T-helper 2 cell treated with Interferon-gamma antibody and Interleukin-4, amounts not matched to agents 5 μg/mL and 100 μg/mL, for 36 hours (primary cell): ENCODE data around the gene KCP.
"Not testable (repeated sequence)": the region's sequence is repeated elsewhere in the genome, so short reads cannot be mapped to it uniquely, and the experiment has no call there.

ENCODE experiments used
- DNase-seq: peaks from one replicate; pipeline ENCODE4 v3.0.0; 2021; ENCODE audit warnings: low spot score
- H3K27ac Mint-ChIP-seq: one replicate; pipeline ENCODE4 v1.8.0; 2021; ENCODE audit warnings: mild to moderate bottlenecking, mixed read lengths
- H3K27me3 Mint-ChIP-seq: one replicate; pipeline ENCODE4 v1.8.0; 2021; ENCODE audit warnings: low read depth, mixed read lengths
- H3K36me3 Mint-ChIP-seq: one replicate; pipeline ENCODE4 v1.8.0; 2021; ENCODE audit warnings: low read depth, mixed read lengths
- H3K4me1 Mint-ChIP-seq: one replicate; pipeline ENCODE4 v1.8.0; 2021; ENCODE audit warnings: low read depth, mixed read lengths
- H3K4me3 Mint-ChIP-seq: one replicate; pipeline ENCODE4 v1.8.0; 2022; ENCODE audit warnings: mild to moderate bottlenecking, moderate library complexity, mixed read lengths
- H3K9me3 Mint-ChIP-seq: one replicate; pipeline ENCODE4 v1.8.0; 2021; ENCODE audit warnings: mixed read lengths

KCP gene

DNA sequence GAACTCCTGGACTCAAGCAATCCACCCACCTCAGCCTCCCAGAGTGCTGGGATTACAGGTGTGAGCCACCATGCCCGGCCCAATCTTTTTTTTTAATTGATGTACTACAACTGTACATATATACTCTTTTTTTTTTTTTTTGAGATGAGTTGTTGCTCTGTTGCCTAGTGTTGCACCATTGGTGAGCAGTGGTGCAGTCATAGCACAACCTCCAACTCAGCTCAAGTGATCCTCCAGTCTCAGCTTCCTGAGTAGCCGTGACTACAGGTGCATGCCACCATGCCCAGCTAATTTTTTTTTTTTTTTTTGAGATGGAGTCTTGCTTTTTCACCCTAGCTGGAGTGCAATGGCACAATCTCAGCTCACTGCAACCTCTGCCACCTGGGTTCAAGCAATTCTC, 32.7 kb upstream of the KCP start:
- not testable (repeated sequence) for H3K27ac Mint-ChIP-seq, DNase-seq, H3K36me3 Mint-ChIP-seq, H3K9me3 Mint-ChIP-seq, H3K4me3 Mint-ChIP-seq, H3K27me3 Mint-ChIP-seq
- H3K4me1 Mint-ChIP-seq: peaks cover 19% of the 10 kb centered on the region

DNA sequence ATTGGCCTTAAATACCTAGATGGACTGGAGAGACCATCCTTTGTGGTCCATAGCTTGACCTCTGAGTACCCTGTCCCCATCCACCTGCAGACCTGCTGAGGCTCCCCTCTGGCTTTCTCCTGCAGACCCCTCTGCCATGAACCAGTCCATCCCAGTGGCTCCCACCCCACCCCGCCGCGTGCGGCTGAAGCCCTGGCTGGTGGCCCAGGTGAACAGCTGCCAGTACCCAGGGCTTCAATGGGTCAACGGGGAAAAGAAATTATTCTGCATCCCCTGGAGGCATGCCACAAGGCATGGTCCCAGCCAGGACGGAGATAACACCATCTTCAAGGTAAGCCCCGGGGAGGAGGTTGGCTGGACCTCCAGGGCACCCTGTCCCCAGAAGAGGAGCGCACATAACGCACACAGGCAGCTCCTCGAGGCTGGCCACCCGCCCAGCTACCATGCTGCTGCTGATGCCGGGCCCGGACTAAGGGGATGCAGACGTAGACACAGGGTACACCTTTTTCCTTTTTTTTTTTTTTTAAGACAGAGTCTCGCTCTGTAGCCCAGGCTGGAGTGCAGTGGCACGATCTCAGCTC, 31.5 kb upstream of the KCP start:
- H3K27me3 Mint-ChIP-seq: peaks cover 10% of the 10 kb centered on the region
- peaks cover 22% of the 10 kb centered on the region for H3K4me1 Mint-ChIP-seq
- no peaks in the 10 kb centered on the region for H3K36me3 Mint-ChIP-seq
- H3K27ac Mint-ChIP-seq: no peak overlapping the region
- H3K9me3 Mint-ChIP-seq: no peaks in the 10 kb centered on the region
- no peak overlapping the region for H3K4me3 Mint-ChIP-seq
- no peak for DNase-seq

DNA sequence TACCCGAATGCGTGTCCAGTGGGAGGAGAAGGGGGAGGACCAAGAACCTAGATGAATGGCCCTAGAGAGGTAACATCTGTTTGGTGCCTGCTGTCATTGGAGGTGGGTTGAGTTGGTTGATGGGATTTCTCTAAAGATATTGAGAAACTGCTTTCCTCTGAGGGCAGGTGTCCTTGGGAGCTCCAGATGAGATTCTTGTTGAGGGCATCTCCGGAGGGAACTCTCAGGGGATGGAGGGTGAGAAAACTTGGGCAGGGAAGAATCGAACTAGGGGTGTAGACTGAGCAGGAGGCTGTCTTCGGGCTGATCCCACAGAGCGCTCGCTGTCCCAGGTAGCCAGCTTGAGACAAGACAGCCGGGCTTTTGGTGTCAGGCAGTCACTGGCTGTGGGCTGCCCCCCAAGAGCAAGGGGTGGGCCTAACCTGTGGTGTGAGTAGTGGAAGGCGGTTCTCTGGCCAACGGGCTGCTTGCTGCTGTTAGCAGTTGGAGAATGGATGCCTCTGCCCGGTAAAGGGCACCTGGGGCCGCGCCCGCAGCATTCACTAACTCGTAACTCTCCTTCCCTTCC, 30.9 kb upstream of the KCP start:
- Mint-ChIP-seq H3K4me1 (peaks cover 24% of the 10 kb centered on the region), H3K36me3 (no peaks in the 10 kb centered on the region), H3K4me3 (peak overlapping the region; percentile 51), H3K27ac (no peak overlapping the region), H3K27me3 (peaks cover 15% of the 10 kb centered on the region), H3K9me3 (no peaks in the 10 kb centered on the region)
- no peak for DNase-seq

DNA sequence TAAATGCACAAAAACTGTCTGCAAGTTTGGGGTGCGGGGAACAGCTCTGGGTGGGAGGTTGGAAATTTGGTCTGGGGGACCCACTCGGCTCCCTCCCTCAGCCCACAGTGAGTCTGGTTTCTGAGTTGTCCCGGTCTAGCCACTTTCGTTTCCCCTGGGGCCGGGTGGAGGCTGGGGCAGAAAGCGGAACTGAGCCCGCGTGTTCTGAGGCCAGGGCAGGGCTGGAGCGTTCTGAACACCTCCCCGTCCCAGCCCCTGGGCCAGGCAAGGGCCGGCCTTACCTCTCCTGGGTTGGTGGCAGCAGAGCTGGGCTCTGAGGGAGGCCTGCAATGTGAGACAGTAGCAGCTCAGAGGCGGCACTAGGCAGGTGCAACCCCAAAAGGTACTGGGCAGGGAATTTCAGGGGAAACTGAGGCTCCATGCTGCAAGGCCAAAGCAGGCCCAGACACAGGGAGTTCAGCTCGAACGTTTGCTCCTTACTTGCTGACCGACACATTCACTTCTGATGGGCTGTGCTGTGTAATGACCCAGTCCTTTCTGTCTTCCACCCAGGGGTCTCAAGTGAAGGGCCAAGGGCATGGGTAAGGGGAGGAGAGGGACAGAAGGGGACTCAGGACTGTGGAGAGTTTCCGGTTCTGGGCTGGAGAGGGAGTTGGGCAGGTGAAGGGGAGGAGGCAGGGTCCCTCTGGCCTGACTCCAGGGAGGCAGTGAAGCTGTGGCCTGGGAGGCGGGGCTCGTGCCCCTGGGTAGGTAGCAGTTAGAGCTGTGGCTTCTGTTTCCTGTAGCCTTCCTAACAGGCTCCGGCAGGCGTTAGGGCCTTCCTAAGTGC, 30.2 kb upstream of the KCP start:
- Mint-ChIP-seq H3K9me3 (no peaks in the 10 kb centered on the region), H3K27me3 (peaks cover 18% of the 10 kb centered on the region), H3K4me1 (peaks cover 24% of the 10 kb centered on the region), H3K27ac (no peak overlapping the region), H3K4me3 (peak overlapping the region; percentile 51), H3K36me3 (no peaks in the 10 kb centered on the region)
- no peak for DNase-seq

- peak overlapping the region; percentile 51 for H3K4me3 Mint-ChIP-seq
- no peaks in the 10 kb centered on the region for H3K9me3 Mint-ChIP-seq
- H3K36me3 Mint-ChIP-seq: no peaks in the 10 kb centered on the region
- no peak overlapping the region for H3K27ac Mint-ChIP-seq
- DNase-seq: no peak
- peaks cover 24% of the 10 kb centered on the region for H3K27me3 Mint-ChIP-seq
- H3K4me1 Mint-ChIP-seq: peaks cover 24% of the 10 kb centered on the region
Observed at GRCh38 chr7:128939861-128940410, 29.4 kb upstream of the KCP start.

- Mint-ChIP-seq H3K4me1 (peaks cover 24% of the 10 kb centered on the region), H3K27ac (no peak overlapping the region), H3K4me3 (peak overlapping the region; percentile 21), H3K27me3 (peaks cover 24% of the 10 kb centered on the region), H3K36me3 (no peaks in the 10 kb centered on the region), H3K9me3 (no peaks in the 10 kb centered on the region)
- DNase-seq: no peak
Observed at GRCh38 chr7:128939075-128939860, 28.8 kb upstream of the KCP start.

DNA sequence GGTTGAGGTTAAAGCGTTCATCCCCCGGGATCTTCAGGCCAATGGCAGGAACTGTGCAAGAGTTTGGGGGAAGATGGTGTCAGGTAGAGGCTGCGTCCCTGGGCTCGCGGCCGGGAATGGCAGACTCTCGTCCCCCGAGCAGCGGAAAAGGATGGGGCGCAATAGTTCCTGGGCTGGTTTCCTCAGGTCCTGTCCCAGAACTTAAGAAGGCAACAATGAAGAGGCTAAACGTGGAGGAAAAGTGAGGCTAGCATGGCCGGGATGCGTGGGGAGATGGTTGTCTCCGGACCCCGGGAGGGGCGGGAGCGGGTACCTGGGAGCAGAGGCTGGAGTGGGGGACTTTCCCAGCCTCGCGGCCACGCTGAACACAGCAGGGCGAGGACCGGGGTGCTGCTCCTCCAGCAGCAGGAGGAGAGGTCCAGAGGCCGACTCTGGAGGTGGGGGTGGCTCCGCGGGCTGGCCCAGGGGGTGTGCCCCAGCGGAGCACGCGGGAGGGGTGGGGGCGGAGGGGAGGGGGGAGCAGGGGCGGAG, 28.1 kb upstream of the KCP start:
- DNase-seq: no peak
- peaks cover 24% of the 10 kb centered on the region for H3K4me1 Mint-ChIP-seq

GRCh38 chr7:128937647-128938543, 27.4 kb upstream of the KCP start, which contains the start of gene IRF5:
TSS of gene IRF5 (plus strand) at chr7:128937927. CDS start at chr7:128942082, 4,155 bp downstream.
- H3K27me3 Mint-ChIP-seq: peaks cover 24% of the 10 kb centered on the region
- peak; percentile 48 for DNase-seq
- H3K27ac Mint-ChIP-seq: peak within 1 kb of the TSS; percentile 71
- H3K36me3 Mint-ChIP-seq: peaks cover 2% of the 10 kb centered on the region
- peak within 1 kb of the TSS; percentile 88 for H3K4me3 Mint-ChIP-seq
- no peaks in the 10 kb centered on the region for H3K9me3 Mint-ChIP-seq
- H3K4me1 Mint-ChIP-seq: peaks cover 31% of the 10 kb centered on the region

More for the DNA sequence above, 28.1 kb upstream of the KCP start:
- Mint-ChIP-seq H3K9me3 (no peaks in the 10 kb centered on the region), H3K27ac (peak overlapping the region; percentile 71), H3K27me3 (peaks cover 24% of the 10 kb centered on the region), H3K36me3 (no peaks in the 10 kb centered on the region), H3K4me3 (peak overlapping the region; percentile 88)

- peaks cover 24% of the 10 kb centered on the region for H3K27me3 Mint-ChIP-seq
- peaks cover 2% of the 10 kb centered on the region for H3K36me3 Mint-ChIP-seq
- peaks cover 33% of the 10 kb centered on the region for H3K4me1 Mint-ChIP-seq
- no peak for DNase-seq
- H3K9me3 Mint-ChIP-seq: no peaks in the 10 kb centered on the region
- peak overlapping the region; percentile 52 for H3K27ac Mint-ChIP-seq
- peak overlapping the region; percentile 81 for H3K4me3 Mint-ChIP-seq
Observed at GRCh38 chr7:128937271-128937646, 26.8 kb upstream of the KCP start.

DNA sequence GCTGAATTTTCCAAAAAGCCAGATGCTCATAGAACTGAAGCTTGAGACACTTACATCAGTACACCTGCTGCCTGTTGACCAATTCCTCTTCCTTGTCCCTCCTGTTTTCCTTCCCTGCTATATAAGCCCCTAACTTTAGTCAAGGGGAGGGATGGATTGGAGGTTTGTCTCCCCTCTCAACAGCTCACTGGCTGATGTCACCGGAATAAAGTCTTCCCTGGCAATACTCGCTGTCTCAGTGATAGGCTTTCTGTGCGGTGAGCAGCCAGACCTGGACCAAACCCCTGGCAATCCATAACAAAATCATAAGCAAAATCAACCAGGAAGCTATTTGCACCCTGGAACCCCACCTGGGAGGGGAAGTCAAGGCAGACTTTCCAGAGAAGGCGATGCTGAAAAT, 26.3 kb upstream of the KCP start:
- peaks cover 33% of the 10 kb centered on the region for H3K4me1 Mint-ChIP-seq

GRCh38 chr7:128935342-128935730, 24.8 kb upstream of the KCP start:
- H3K27me3 Mint-ChIP-seq: peaks cover 24% of the 10 kb centered on the region
- no peak for DNase-seq
- H3K4me3 Mint-ChIP-seq: no peak overlapping the region
- no peak overlapping the region for H3K27ac Mint-ChIP-seq
- peaks cover 2% of the 10 kb centered on the region for H3K36me3 Mint-ChIP-seq
- H3K9me3 Mint-ChIP-seq: no peaks in the 10 kb centered on the region
- H3K4me1 Mint-ChIP-seq: peaks cover 24% of the 10 kb centered on the region

More for the DNA sequence above, 26.3 kb upstream of the KCP start:
- Mint-ChIP-seq H3K27ac (peak overlapping the region; percentile 52), H3K9me3 (no peaks in the 10 kb centered on the region), H3K27me3 (peaks cover 24% of the 10 kb centered on the region), H3K36me3 (peaks cover 2% of the 10 kb centered on the region), H3K4me3 (peak overlapping the region; percentile 81)
- no peak for DNase-seq

- no peak for DNase-seq
- Mint-ChIP-seq H3K27me3 (peaks cover 24% of the 10 kb centered on the region), H3K36me3 (peaks cover 2% of the 10 kb centered on the region), H3K27ac (no peak overlapping the region), H3K4me1 (peaks cover 19% of the 10 kb centered on the region), H3K9me3 (no peaks in the 10 kb centered on the region), H3K4me3 (no peak overlapping the region)
Observed at GRCh38 chr7:128934361-128935341, 24.1 kb upstream of the KCP start.
